GM12864 (cell line): ENCODE measurements around the gene MRPS2.

ENCODE experiments used
- DNase-seq: peaks from one replicate; pipeline ENCODE4 v3.0.0-alpha.2; 2011; ENCODE audit warnings: low read depth
- H3K4me3 ChIP-seq: 2 replicates; pipeline ENCODE4 v1.5.1; 2011; ENCODE audit warnings: mild to moderate bottlenecking, low read depth, low read length, control low read depth
- CTCF ChIP-seq: IDR thresholded peaks from 2 replicates; pipeline ENCODE4 v1.5.1; 2011; ENCODE audit warnings: low read depth, mild to moderate bottlenecking, moderate library complexity, low read length, control low read depth, inconsistent platforms; ENCODE audit errors: missing control alignments

Gene MRPS2

GRCh38 chr9:135480940-135481310, 19.6 kb upstream of the MRPS2 start:
- no peak for DNase-seq
- H3K4me3 ChIP-seq, result no peak overlapping the region; the same call in 1 of the 2 replicates
- TF ChIP-seq CTCF, result peak; percentile 25

GRCh38 chr9:135482015-135482754, 18.3 kb upstream of the MRPS2 start:
- H3K4me3 ChIP-seq, result no peak overlapping the region
- TF ChIP-seq CTCF, result no peak

GRCh38 chr9:135484460-135485277, 15.8 kb upstream of the MRPS2 start:
- no peak for DNase-seq
- no peak for TF ChIP-seq CTCF
- no peak overlapping the region for H3K4me3 ChIP-seq

More at GRCh38 chr9:135482015-135482754, 18.3 kb upstream of the MRPS2 start:
- DNase-seq, result no peak

- H3K4me3 ChIP-seq, result no peak overlapping the region
- no peak for TF ChIP-seq CTCF
- no peak for DNase-seq
These were observed 15.1 kb upstream of the MRPS2 start for GRCh38 chr9:135485385-135485784.

GRCh38 chr9:135485832-135486231, 14.7 kb upstream of the MRPS2 start:
- no peak overlapping the region for H3K4me3 ChIP-seq
- no peak for TF ChIP-seq CTCF
- DNase-seq, result no peak

- TF ChIP-seq CTCF, result no peak
- DNase-seq, result no peak
- no peak overlapping the region for H3K4me3 ChIP-seq
These were observed 14.0 kb upstream of the MRPS2 start for GRCh38 chr9:135486267-135487065.
